SK-N-SH treated with all-trans-retinoic acid at 6 μM for 48 hours (cell line): Measurements from ENCODE around the gene NCAPD2.
A peak's percentile ranks its signal among the peaks of the same experiment; 100 is the strongest.

Experiments
- ATAC-seq: fragments of 200-7000 bp; cut with Tn5 transposase; 3 replicates; pipeline ENCODE4 v1.9.1; 2020; ENCODE audit warnings: mild to moderate bottlenecking, moderate library complexity
- ARNTL ChIP-seq: fragments of 450-650 bp; formaldehyde crosslinking; IDR thresholded peaks from 2 replicates; pipeline ENCODE4 v1.5.0; 2020; ENCODE audit warnings: low read depth, mild to moderate bottlenecking, moderate library complexity, borderline replicate concordance
- ESRRG ChIP-seq: fragments of 250-450 bp; sonication (Bioruptor Pico); IDR thresholded peaks from 2 replicates; pipeline ENCODE4 v1.6.1; 2021; ENCODE audit warnings: mild to moderate bottlenecking
- GLIS3 ChIP-seq: fragments of 250-450 bp; sonication (Bioruptor Pico); IDR thresholded peaks from 2 replicates; pipeline ENCODE4 v1.5.0; 2020; ENCODE audit warnings: mild to moderate bottlenecking, moderate library complexity
- ISL1 ChIP-seq: fragments of 250-450 bp; sonication (Bioruptor Pico); IDR thresholded peaks from 2 replicates; pipeline ENCODE4 v2.1.2; 2022; ENCODE audit warnings: mild to moderate bottlenecking, moderate library complexity
- RARB ChIP-seq: fragments of 250-450 bp; sonication (Bioruptor Pico); IDR thresholded peaks from 2 replicates; pipeline ENCODE4 v1.8.0; 2021; ENCODE audit warnings: mild to moderate bottlenecking, moderate library complexity
- SNAI2 ChIP-seq: fragments of 250-450 bp; sonication (Bioruptor Pico); IDR thresholded peaks from 2 replicates; pipeline ENCODE4 v1.5.0; 2020; ENCODE audit warnings: mild to moderate bottlenecking, moderate library complexity
- ZNF70 ChIP-seq: fragments of 450-650 bp; formaldehyde crosslinking; IDR thresholded peaks from 2 replicates; pipeline ENCODE4 v1.5.0; 2020; ENCODE audit warnings: mild to moderate bottlenecking, moderate library complexity
- ZNF8 ChIP-seq: fragments of 450-650 bp; formaldehyde crosslinking; IDR thresholded peaks from 2 replicates; pipeline ENCODE4 v1.5.0; 2020; ENCODE audit warnings: mild to moderate bottlenecking, moderate library complexity
- TF ChIP-seq, protein P1 (sequence below): fragments of 250-450 bp; sonication (Bioruptor Pico); IDR thresholded peaks from 2 replicates; pipeline ENCODE4 v1.8.0; 2021; ENCODE audit warnings: low read depth, mild to moderate bottlenecking, moderate library complexity, borderline replicate concordance
- TF ChIP-seq, protein P2 (sequence below): fragments of 250-450 bp; sonication (Bioruptor Pico); IDR thresholded peaks from 2 replicates; pipeline ENCODE4 v1.5.1; 2020; ENCODE audit warnings: low read depth, mild to moderate bottlenecking, moderate library complexity
- TF ChIP-seq, protein P3 (sequence below): fragments of 250-450 bp; sonication (Bioruptor Pico); IDR thresholded peaks from 2 replicates; pipeline ENCODE4 v1.8.0; 2020; ENCODE audit warnings: mild to moderate bottlenecking, moderate library complexity, borderline replicate concordance
- TF ChIP-seq, protein P4 (sequence below): fragments of 250-450 bp; sonication (Bioruptor Pico); IDR thresholded peaks from 2 replicates; pipeline ENCODE4 v1.5.1; 2021; ENCODE audit warnings: mild to moderate bottlenecking, moderate library complexity

The NCAPD2 gene

DNA sequence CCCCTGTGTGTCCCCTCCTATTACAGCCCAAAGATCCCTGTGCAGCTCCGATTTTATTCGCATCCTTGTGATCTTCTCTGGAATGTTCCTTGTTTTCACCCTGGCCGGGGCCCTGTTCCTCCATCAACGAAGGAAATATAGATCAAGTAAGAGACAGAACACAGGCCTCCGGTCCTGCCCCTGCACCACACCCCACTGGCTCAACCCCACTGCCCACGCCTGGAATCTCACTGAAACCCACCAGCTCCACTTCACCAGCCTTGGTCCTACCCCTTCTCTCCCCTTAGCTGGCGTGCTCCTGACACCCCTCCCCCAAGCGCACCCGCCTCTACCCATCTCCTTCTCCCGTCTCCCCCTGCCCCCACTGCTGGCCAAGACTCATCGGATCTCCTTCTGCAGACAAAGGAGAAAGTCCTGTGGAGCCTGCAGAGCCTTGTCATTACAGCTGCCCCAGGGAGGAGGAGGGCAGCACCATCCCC lies 43.0 kb upstream of the NCAPD2 start:
- TF ChIP-seq ZNF8 (CRISPR knock-in tag) (no peak), ESRRG (no peak), SNAI2 (CRISPR knock-in tag) (no peak), ARNTL (CRISPR knock-in tag) (no peak), ZNF70 (CRISPR knock-in tag) (no peak)
- TF ChIP-seq, protein P1, sequence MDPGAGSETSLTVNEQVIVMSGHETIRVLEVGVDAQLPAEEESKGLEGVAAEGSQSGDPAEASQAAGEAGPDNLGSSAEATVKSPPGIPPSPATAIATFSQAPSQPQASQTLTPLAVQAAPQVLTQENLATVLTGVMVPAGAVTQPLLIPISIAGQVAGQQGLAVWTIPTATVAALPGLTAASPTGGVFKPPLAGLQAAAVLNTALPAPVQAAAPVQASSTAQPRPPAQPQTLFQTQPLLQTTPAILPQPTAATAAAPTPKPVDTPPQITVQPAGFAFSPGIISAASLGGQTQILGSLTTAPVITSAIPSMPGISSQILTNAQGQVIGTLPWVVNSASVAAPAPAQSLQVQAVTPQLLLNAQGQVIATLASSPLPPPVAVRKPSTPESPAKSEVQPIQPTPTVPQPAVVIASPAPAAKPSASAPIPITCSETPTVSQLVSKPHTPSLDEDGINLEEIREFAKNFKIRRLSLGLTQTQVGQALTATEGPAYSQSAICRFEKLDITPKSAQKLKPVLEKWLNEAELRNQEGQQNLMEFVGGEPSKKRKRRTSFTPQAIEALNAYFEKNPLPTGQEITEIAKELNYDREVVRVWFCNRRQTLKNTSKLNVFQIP, result no peak
- TF ChIP-seq, protein P2, sequence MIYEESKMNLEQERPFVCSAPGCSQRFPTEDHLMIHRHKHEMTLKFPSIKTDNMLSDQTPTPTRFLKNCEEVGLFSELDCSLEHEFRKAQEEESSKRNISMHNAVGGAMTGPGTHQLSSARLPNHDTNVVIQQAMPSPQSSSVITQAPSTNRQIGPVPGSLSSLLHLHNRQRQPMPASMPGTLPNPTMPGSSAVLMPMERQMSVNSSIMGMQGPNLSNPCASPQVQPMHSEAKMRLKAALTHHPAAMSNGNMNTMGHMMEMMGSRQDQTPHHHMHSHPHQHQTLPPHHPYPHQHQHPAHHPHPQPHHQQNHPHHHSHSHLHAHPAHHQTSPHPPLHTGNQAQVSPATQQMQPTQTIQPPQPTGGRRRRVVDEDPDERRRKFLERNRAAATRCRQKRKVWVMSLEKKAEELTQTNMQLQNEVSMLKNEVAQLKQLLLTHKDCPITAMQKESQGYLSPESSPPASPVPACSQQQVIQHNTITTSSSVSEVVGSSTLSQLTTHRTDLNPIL (CRISPR knock-in tag), result no peak
- TF ChIP-seq, protein P3, sequence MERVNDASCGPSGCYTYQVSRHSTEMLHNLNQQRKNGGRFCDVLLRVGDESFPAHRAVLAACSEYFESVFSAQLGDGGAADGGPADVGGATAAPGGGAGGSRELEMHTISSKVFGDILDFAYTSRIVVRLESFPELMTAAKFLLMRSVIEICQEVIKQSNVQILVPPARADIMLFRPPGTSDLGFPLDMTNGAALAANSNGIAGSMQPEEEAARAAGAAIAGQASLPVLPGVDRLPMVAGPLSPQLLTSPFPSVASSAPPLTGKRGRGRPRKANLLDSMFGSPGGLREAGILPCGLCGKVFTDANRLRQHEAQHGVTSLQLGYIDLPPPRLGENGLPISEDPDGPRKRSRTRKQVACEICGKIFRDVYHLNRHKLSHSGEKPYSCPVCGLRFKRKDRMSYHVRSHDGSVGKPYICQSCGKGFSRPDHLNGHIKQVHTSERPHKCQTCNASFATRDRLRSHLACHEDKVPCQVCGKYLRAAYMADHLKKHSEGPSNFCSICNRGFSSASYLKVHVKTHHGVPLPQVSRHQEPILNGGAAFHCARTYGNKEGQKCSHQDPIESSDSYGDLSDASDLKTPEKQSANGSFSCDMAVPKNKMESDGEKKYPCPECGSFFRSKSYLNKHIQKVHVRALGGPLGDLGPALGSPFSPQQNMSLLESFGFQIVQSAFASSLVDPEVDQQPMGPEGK, result no peak
- TF ChIP-seq, protein P4, sequence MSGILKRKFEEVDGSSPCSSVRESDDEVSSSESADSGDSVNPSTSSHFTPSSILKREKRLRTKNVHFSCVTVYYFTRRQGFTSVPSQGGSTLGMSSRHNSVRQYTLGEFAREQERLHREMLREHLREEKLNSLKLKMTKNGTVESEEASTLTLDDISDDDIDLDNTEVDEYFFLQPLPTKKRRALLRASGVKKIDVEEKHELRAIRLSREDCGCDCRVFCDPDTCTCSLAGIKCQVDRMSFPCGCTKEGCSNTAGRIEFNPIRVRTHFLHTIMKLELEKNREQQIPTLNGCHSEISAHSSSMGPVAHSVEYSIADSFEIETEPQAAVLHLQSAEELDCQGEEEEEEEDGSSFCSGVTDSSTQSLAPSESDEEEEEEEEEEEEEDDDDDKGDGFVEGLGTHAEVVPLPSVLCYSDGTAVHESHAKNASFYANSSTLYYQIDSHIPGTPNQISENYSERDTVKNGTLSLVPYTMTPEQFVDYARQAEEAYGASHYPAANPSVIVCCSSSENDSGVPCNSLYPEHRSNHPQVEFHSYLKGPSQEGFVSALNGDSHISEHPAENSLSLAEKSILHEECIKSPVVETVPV (CRISPR knock-in tag), result no peak
- no peak for ATAC-seq

DNA sequence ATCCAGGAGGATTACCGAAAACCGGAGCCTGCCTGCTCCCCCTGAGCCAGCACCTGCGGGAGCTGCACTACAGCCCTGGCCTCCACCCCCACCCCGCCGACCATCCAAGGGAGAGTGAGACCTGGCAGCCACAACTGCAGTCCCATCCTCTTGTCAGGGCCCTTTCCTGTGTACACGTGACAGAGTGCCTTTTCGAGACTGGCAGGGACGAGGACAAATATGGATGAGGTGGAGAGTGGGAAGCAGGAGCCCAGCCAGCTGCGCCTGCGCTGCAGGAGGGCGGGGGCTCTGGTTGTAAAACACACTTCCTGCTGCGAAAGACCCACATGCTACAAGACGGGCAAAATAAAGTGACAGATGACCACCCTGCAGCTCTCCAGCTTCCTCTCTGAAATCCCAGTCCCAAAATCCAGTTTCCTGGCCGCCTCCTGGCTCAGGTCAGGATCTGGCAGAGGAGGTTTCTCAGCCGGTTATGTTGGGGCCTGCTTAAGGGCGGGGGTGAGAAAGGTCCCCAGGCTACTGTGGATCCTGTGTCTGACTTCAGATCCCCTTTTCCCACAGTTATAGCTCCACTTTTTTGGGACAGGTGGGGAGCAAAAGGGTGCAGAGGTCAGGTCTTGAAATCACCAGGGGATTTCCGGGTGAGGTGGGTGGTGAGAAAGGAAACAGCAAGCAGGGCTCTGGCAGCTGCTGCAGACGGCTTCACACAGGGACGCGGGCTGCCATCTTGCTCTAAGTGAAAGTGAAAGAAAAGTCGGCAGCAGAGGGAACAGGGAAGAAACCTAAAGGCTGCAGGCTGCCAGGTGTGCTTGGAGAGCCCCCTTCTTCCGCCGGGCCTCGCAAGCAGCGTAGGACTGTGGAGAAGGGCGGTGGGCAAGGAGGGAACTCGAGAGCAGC lies 42.3 kb upstream of the NCAPD2 start, which contains the start of gene TAPBPL:
Gene TAPBPL, plus strand, starts transcription at position 695 of the 897 bp plus-strand sequence. CDS start 207 bp downstream, outside the sequence.
- TF ChIP-seq RARB (CRISPR knock-in tag) (no peak), GLIS3 (no peak), SNAI2 (CRISPR knock-in tag) (no peak)
- TF ChIP-seq, protein P2 (CRISPR knock-in tag), result no peak
- TF ChIP-seq, protein P4 (CRISPR knock-in tag), result no peak
- TF ChIP-seq, protein P1, result no peak
- peak; percentile 91 for ATAC-seq

DNA sequence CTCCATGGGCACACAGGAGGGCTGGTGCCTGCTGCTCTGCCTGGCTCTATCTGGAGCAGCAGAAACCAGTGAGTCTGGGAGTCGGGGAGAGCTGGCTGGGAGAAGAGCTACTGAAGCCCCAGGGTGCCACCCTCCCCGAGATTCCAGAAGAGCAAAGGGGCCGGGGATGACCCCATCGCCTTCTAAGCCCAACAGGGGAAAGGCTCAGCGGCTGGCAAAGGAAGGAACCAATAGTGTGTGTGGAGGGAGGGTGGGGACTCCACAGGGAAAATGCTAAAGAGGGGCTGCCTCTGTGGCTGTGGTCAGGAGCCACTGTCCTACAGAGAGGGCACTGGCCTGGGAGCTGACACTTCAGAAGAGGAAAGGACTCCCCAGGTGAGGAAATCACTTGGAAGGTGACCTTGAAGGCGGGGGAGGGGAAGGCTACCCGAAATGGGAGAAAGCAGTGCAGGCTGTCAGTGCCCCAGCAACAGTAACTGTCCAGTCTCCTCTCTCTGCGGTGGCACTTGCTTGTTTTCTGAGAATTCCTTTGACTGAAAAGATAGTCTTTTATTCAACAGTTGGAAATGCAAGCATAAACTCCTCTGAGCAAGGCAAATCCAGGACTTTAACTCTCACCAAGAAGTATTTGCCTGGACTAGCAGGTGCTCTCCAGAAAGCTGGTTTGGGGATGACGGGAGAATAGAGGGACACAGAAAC lies 41.5 kb upstream of the NCAPD2 start:
- ATAC-seq, result peak; percentile 57
- TF ChIP-seq ISL1 (no peak), ZNF8 (CRISPR knock-in tag) (no peak), SNAI2 (CRISPR knock-in tag) (no peak), ESRRG (no peak), ARNTL (CRISPR knock-in tag) (no peak)
- TF ChIP-seq, protein P3, result no peak
